DND-41 (cell line): Measurements from ENCODE around the gene PCDHGA6.
A peak's percentile ranks its signal among the peaks of the same experiment; 100 is the strongest.

Experiments
- ATAC-seq: fragments of 200-7000 bp; cut with Tn5 transposase; 3 replicates; pipeline ENCODE4 v1.9.1; 2021; ENCODE audit warnings: low read depth; ENCODE audit not compliant: insufficient read depth
- DNase-seq: peaks from one replicate; pipeline ENCODE4 v3.0.0-alpha.2; 2020
- H2AFZ ChIP-seq: 2 replicates; pipeline ENCODE4 v1.6.0; 2012; ENCODE audit warnings: low read depth, low read length
- H3K27ac ChIP-seq: 2 replicates; pipeline ENCODE4 v1.5.1; 2012; ENCODE audit warnings: low read length, inconsistent platforms
- H3K27me3 ChIP-seq: fragments of 200-600 bp; sonication (generic); 2 replicates; pipeline ENCODE4 v1.6.0; 2012; ENCODE audit warnings: low read length, mild to moderate bottlenecking, inconsistent platforms; ENCODE audit not compliant: insufficient read depth, poor library complexity
- H3K36me3 ChIP-seq: 2 replicates; pipeline ENCODE4 v1.5.1; 2012; ENCODE audit warnings: low read length, inconsistent platforms; ENCODE audit not compliant: insufficient read depth
- H3K4me1 ChIP-seq: 2 replicates; pipeline ENCODE4 v1.5.1; 2012; ENCODE audit warnings: mild to moderate bottlenecking, low read length; ENCODE audit not compliant: insufficient read depth
- H3K4me2 ChIP-seq: 2 replicates; pipeline ENCODE4 v1.6.0; 2012; ENCODE audit warnings: mild to moderate bottlenecking, moderate library complexity, low read length, inconsistent platforms; ENCODE audit not compliant: insufficient read depth
- H3K4me3 ChIP-seq, 2 experiments: fragments of 200-600 bp in 1 of 2; shearing (Covaris generic) in 1 of 2; 2 replicates each; pipeline ENCODE4 v1.5.1; 2012 to 2016; ENCODE audit warnings: inconsistent platforms in 2 of 2, low read length in 2 of 2, mild to moderate bottlenecking in 2 of 2, low read depth in 1 of 2, moderate library complexity in 1 of 2
- H3K79me2 ChIP-seq: 2 replicates; pipeline ENCODE4 v1.6.0; 2012; ENCODE audit warnings: low read length, inconsistent platforms; ENCODE audit not compliant: insufficient read depth
- H3K9ac ChIP-seq: 2 replicates; pipeline ENCODE4 v1.6.0; 2012; ENCODE audit warnings: low read depth, mild to moderate bottlenecking, inconsistent platforms, low read length, moderate library complexity
- H3K9me3 ChIP-seq: 2 replicates; pipeline ENCODE4 v1.5.1; 2012; ENCODE audit warnings: low read length, moderate library complexity, mild to moderate bottlenecking, inconsistent platforms; ENCODE audit not compliant: insufficient read depth, severe bottlenecking
- H4K20me1 ChIP-seq: 2 replicates; pipeline ENCODE4 v1.6.0; 2012; ENCODE audit warnings: low read length; ENCODE audit not compliant: insufficient read depth
- EZH2 ChIP-seq: IDR thresholded peaks from 3 replicates; pipeline ENCODE4 v1.6.1; 2012; ENCODE audit warnings: borderline replicate concordance, low read depth, mild to moderate bottlenecking, moderate library complexity, low read length, inconsistent platforms; ENCODE audit not compliant: severe bottlenecking
- TF ChIP-seq, protein P1 (sequence below): IDR thresholded peaks from 2 replicates; pipeline ENCODE4 v1.5.1; 2012; ENCODE audit warnings: borderline replicate concordance, low read length, moderate library complexity, mild to moderate bottlenecking; ENCODE audit not compliant: poor library complexity, severe bottlenecking; ENCODE audit errors: extremely low read depth

PCDHGA6 gene

DNA sequence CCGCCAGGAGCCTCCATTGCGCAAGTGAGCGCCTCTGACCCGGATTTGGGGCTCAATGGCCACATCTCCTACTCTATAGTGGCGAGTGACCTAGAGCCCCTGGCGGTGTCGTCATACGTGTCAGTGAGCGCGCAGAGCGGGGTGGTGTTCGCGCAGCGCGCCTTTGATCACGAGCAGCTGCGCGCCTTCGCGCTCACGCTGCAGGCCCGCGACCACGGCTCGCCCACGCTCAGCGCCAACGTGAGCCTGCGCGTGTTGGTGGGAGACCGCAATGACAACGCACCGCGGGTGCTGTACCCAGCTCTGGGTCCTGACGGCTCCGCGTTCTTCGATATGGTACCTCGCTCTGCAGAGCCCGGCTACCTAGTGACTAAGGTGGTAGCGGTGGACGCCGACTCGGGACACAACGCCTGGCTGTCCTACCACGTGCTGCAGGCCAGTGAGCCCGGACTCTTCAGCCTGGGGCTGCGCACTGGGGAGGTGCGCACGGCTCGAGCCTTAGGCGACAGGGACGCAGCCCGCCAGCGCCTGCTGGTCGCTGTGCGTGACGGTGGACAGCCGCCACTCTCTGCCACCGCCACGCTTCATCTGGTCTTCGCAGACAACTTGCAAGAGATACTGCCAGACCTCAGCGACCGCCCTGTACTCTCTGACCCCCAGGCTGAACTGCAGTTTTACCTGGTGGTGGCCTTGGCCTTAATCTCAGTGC is 36.1 kb downstream of the PCDHGA6 start:
- Histone ChIP-seq H3K36me3 (no peaks in the 10 kb centered on the region), H3K79me2 (no peaks in the 10 kb centered on the region), H4K20me1 (no peaks in the 10 kb centered on the region), H3K27me3 (no peaks in the 10 kb centered on the region), H3K9ac (no peak overlapping the region), H3K9me3 (no peaks in the 10 kb centered on the region), H3K27ac (no peak overlapping the region), H3K4me1 (no peaks in the 10 kb centered on the region), H2AFZ (no peak overlapping the region), H3K4me2 (no peak overlapping the region), H3K4me3 (no peak overlapping the region)
- ATAC-seq: no peak
- TF ChIP-seq EZH2: no peak
- TF ChIP-seq, protein P1, sequence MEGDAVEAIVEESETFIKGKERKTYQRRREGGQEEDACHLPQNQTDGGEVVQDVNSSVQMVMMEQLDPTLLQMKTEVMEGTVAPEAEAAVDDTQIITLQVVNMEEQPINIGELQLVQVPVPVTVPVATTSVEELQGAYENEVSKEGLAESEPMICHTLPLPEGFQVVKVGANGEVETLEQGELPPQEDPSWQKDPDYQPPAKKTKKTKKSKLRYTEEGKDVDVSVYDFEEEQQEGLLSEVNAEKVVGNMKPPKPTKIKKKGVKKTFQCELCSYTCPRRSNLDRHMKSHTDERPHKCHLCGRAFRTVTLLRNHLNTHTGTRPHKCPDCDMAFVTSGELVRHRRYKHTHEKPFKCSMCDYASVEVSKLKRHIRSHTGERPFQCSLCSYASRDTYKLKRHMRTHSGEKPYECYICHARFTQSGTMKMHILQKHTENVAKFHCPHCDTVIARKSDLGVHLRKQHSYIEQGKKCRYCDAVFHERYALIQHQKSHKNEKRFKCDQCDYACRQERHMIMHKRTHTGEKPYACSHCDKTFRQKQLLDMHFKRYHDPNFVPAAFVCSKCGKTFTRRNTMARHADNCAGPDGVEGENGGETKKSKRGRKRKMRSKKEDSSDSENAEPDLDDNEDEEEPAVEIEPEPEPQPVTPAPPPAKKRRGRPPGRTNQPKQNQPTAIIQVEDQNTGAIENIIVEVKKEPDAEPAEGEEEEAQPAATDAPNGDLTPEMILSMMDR: no peak
- no peak for DNase-seq

GRCh38 chr5:141411575-141411974 is 37.9 kb downstream of the PCDHGA6 start:
- H3K4me3 ChIP-seq: no peak overlapping the region

GRCh38 chr5:141412854-141413539 is 39.3 kb downstream of the PCDHGA6 start, which contains the start of gene PCDHGA10:
Gene PCDHGA10, plus strand, starts transcription at chr5:141412987. Its CDS starts 189 bp downstream, at chr5:141413176.
- H3K4me2 ChIP-seq: no peak within 1 kb of the TSS
- no peaks in the 10 kb centered on the region for H3K4me1 ChIP-seq
- no peak within 1 kb of the TSS for H3K9ac ChIP-seq
- no peaks in the 10 kb centered on the region for H3K36me3 ChIP-seq
- H2AFZ ChIP-seq: peak within 1 kb of the TSS; percentile 49
- DNase-seq: peak; percentile 50
- H3K27me3 ChIP-seq: no peaks in the 10 kb centered on the region
- no peaks in the 10 kb centered on the region for H3K79me2 ChIP-seq
- H3K9me3 ChIP-seq: no peaks in the 10 kb centered on the region
- peak; percentile 80 for ATAC-seq
- no peak for TF ChIP-seq EZH2
- TF ChIP-seq, protein P1: peak; percentile 65
- no peak within 1 kb of the TSS for H3K4me3 ChIP-seq
- H3K27ac ChIP-seq: no peak within 1 kb of the TSS
- H4K20me1 ChIP-seq: no peaks in the 10 kb centered on the region

More at GRCh38 chr5:141411575-141411974, 37.9 kb downstream of the PCDHGA6 start:
- Histone ChIP-seq H3K36me3 (no peaks in the 10 kb centered on the region), H3K4me1 (no peaks in the 10 kb centered on the region), H3K4me2 (no peak overlapping the region), H2AFZ (no peak overlapping the region), H3K79me2 (no peaks in the 10 kb centered on the region), H3K9ac (no peak overlapping the region), H3K9me3 (no peaks in the 10 kb centered on the region), H4K20me1 (no peaks in the 10 kb centered on the region), H3K27ac (no peak overlapping the region), H3K27me3 (no peaks in the 10 kb centered on the region)
- TF ChIP-seq, protein P1: no peak
- DNase-seq (no peak), ATAC-seq (peak; percentile 56; the same call in 2 of the 3 replicates)
